ENCODE results near the gene MYOD1. TPM values are rescaled to one million over a fixed set of nuclear protein-coding genes. Genes with fewer than 3 reads are reported as not detected.

Gene MYOD1
- total RNA-seq, 1 experiment from 2014 or later, result not detected

- TF ChIP-seq CTCF (IDR thresholded peaks at IDR 0.05; ENCODE audit: unreplicated experiment), result no peak
- H3K27ac Mint-ChIP-seq (ENCODE audit: low read depth, unreplicated experiment), result no peak overlapping the region
- CTCF ChIA-PET, result interaction anchor here (0.8 to 10.6 kb wide), 2 partner anchors 234 to 244 kb away, joined by 3 to 507 read pairs; no protein-coding TSS in a partner anchor
These were observed 17.8 kb downstream of the MYOD1 start for GRCh38 chr11:17736930-17737817.

GRCh38 chr11:17738151-17738973 is 19.0 kb downstream of the MYOD1 start:
- ChIA-PET POLR2A (no interaction called here), CTCF (interaction anchor here (0.6 to 10.6 kb wide), 3 partner anchors 7 to 243 kb away, joined by 3 to 507 read pairs (median 30); no protein-coding TSS in a partner anchor)
- TF ChIP-seq CTCF (IDR thresholded peaks at IDR 0.05; ENCODE audit: unreplicated experiment), result no peak
- no peaks in the 10 kb centered on the region for H3K4me1 Mint-ChIP-seq (ENCODE audit: insufficient read depth, unreplicated experiment)
- H3K4me3 Mint-ChIP-seq (ENCODE audit: unreplicated experiment), result no peak overlapping the region
- DNase-seq (ENCODE audit: unreplicated experiment), result no peak
- H3K36me3 Mint-ChIP-seq (ENCODE audit: insufficient read depth, unreplicated experiment), result no peaks in the 10 kb centered on the region
- BruUV-seq (replicated peaks), result no TSS peak
- no peak overlapping the region for H3K27ac Mint-ChIP-seq (ENCODE audit: low read depth, unreplicated experiment)
- intact Hi-C loops (cut with micrococcal nuclease), result no loop called here
- H3K9me3 Mint-ChIP-seq (ENCODE audit: unreplicated experiment), result no peaks in the 10 kb centered on the region
- H3K27me3 Mint-ChIP-seq (ENCODE audit: insufficient read depth, unreplicated experiment), result peaks cover 7% of the 10 kb centered on the region

More at GRCh38 chr11:17736930-17737817, 17.8 kb downstream of the MYOD1 start:
- Mint-ChIP-seq H3K27me3 (ENCODE audit: insufficient read depth, unreplicated experiment) (peaks cover 13% of the 10 kb centered on the region), H3K36me3 (ENCODE audit: insufficient read depth, unreplicated experiment) (no peaks in the 10 kb centered on the region), H3K4me3 (ENCODE audit: unreplicated experiment) (no peak overlapping the region), H3K4me1 (ENCODE audit: insufficient read depth, unreplicated experiment) (no peaks in the 10 kb centered on the region), H3K9me3 (ENCODE audit: unreplicated experiment) (no peaks in the 10 kb centered on the region)
- intact Hi-C loops (cut with micrococcal nuclease), result no loop called here
- no TSS peak for BruUV-seq (replicated peaks)
- DNase-seq (ENCODE audit: unreplicated experiment), result no peak
- POLR2A ChIA-PET, result no interaction called here

- ChIA-PET CTCF (interaction anchor here (1.4 to 4.1 kb wide), 2 partner anchors 9 to 239 kb away, joined by 6 to 30 read pairs; no protein-coding TSS in a partner anchor), POLR2A (no interaction called here)
- no peak for TF ChIP-seq CTCF (IDR thresholded peaks at IDR 0.05; ENCODE audit: unreplicated experiment)
- Mint-ChIP-seq H3K27ac (ENCODE audit: low read depth, unreplicated experiment) (no peak overlapping the region), H3K36me3 (ENCODE audit: insufficient read depth, unreplicated experiment) (no peaks in the 10 kb centered on the region), H3K27me3 (ENCODE audit: insufficient read depth, unreplicated experiment) (no peaks in the 10 kb centered on the region), H3K9me3 (ENCODE audit: unreplicated experiment) (no peaks in the 10 kb centered on the region), H3K4me1 (ENCODE audit: insufficient read depth, unreplicated experiment) (peaks cover 6% of the 10 kb centered on the region), H3K4me3 (ENCODE audit: unreplicated experiment) (no peak overlapping the region)
- no TSS peak for BruUV-seq (replicated peaks)
- DNase-seq (ENCODE audit: unreplicated experiment), result no peak
- intact Hi-C loops (cut with micrococcal nuclease), result no loop called here
These were observed 20.6 kb downstream of the MYOD1 start for GRCh38 chr11:17739945-17740338.
